SK-N-SH (cell line): ENCODE results near the gene FXYD7. TPM values are rescaled to one million over a fixed set of nuclear protein-coding genes. Genes with fewer than 3 reads are reported as not detected.

Experiments
- CTCF ChIA-PET: fragments of 300-600, 350-600 bp; formaldehyde crosslinking; extraction: SDS; loops from one replicate; lab custom pipeline; 2021; lab: Yijun Ruan, JAX
- POLR2A ChIA-PET: fragments of 350-600 bp; sonication (Branson Sonifier 250); formaldehyde crosslinking; extraction: SDS; loops from one replicate; lab custom pipeline; 2020; ENCODE audit warnings: antibody characterized with exemption, inconsistent platforms; lab: Yijun Ruan, JAX
- DNase-seq: peaks from one replicate; pipeline ENCODE4 v3.0.0; 2012
- H2AFZ ChIP-seq: fragments of 200-600 bp; sonication (generic); 2 replicates; pipeline ENCODE4 v1.8.1; 2016; ENCODE audit warnings: antibody characterized with exemption, mild to moderate bottlenecking, low read depth
- H3F3A ChIP-seq: fragments of 200-600 bp; sonication (generic); replicated peaks from 2 replicates; pipeline ENCODE3; 2016; ENCODE audit warnings: antibody characterized with exemption, mild to moderate bottlenecking; ENCODE audit not compliant: insufficient read depth
- H3K27ac ChIP-seq, 2 experiments: fragments of 200-500 bp in 1 of 2; fragments of 200-600 bp in 1 of 2; sonication (Bioruptor generic) in 1 of 2; sonication (generic), shearing (Covaris generic) in 1 of 2; 2 replicates each; pipeline versions ENCODE4 v1.5.1 to v1.6.1; 2014 to 2016; ENCODE audit warnings: low read depth in 2 of 2, inconsistent platforms in 1 of 2, low read length in 1 of 2, mild to moderate bottlenecking in 1 of 2, mixed read lengths in 1 of 2
- H3K27me3 ChIP-seq: fragments of 200-600 bp; sonication (generic), shearing (Covaris generic); 2 replicates; pipeline ENCODE4 v1.6.1; 2016; ENCODE audit warnings: mixed run types; ENCODE audit not compliant: insufficient read depth
- H3K36me3 ChIP-seq, 2 experiments: fragments of 200-500 bp in 1 of 2; fragments of 200-600 bp in 1 of 2; sonication (Bioruptor generic) in 1 of 2; sonication (generic) in 1 of 2; replicated peaks in 1 of 2; 2 replicates each; pipeline versions ENCODE3 to v1.5.1; 2014 to 2016; ENCODE audit warnings: low read length in 1 of 2, mild to moderate bottlenecking in 1 of 2; ENCODE audit not compliant: insufficient read depth in 2 of 2, control insufficient read depth in 1 of 2
- H3K4me1 ChIP-seq, 2 experiments: fragments of 200-500 bp in 1 of 2; fragments of 200-600 bp in 1 of 2; sonication (Bioruptor generic) in 1 of 2; sonication (generic), shearing (Covaris generic) in 1 of 2; 2 replicates each; pipeline versions ENCODE4 v1.5.1 to v1.6.1; 2014 to 2016; ENCODE audit warnings: low read depth in 1 of 2, low read length in 1 of 2, mixed run types in 1 of 2; ENCODE audit not compliant: insufficient read depth in 2 of 2, control insufficient read depth in 1 of 2
- H3K4me2 ChIP-seq: fragments of 200-600 bp; sonication (generic), shearing (Covaris generic); 2 replicates; pipeline ENCODE4 v1.6.1; 2017; ENCODE audit warnings: mixed run types
- H3K4me3 ChIP-seq, 2 experiments: fragments of 200-500 bp in 1 of 2; fragments of 200-600 bp in 1 of 2; sonication (Bioruptor generic) in 1 of 2; sonication (generic), shearing (Covaris generic) in 1 of 2; 2 replicates each; pipeline versions ENCODE4 v1.5.1 to v1.8.1; 2014 to 2016; ENCODE audit warnings: low read depth in 2 of 2, inconsistent platforms in 1 of 2, low read length in 1 of 2, mild to moderate bottlenecking in 1 of 2, mixed read lengths in 1 of 2, moderate library complexity in 1 of 2
- H3K79me2 ChIP-seq: fragments of 200-600 bp; sonication (generic); 2 replicates; pipeline ENCODE4 v1.8.1; 2017; ENCODE audit warnings: mild to moderate bottlenecking; ENCODE audit not compliant: insufficient read depth
- H3K9ac ChIP-seq: fragments of 200-600 bp; sonication (generic); 2 replicates; pipeline ENCODE4 v1.6.1; 2017; ENCODE audit warnings: mixed run types
- H3K9me2 ChIP-seq: fragments of 200-600 bp; sonication (generic); 2 replicates; pipeline ENCODE4 v1.6.1; 2017; ENCODE audit warnings: mixed run types
- H3K9me3 ChIP-seq: fragments of 200-600 bp; sonication (generic); 2 replicates; pipeline ENCODE4 v1.6.1; 2017; ENCODE audit warnings: mixed run types, mild to moderate bottlenecking, moderate library complexity
- H4K20me1 ChIP-seq: fragments of 200-600 bp; sonication (generic); 2 replicates; pipeline ENCODE4 v1.6.1; 2017; ENCODE audit warnings: mild to moderate bottlenecking, mixed run types; ENCODE audit not compliant: insufficient read depth
- CHD2 ChIP-seq: fragments of 150-350 bp; IDR thresholded peaks from 2 replicates; pipeline ENCODE4 v1.6.1; 2018; ENCODE audit warnings: low read length; ENCODE audit not compliant: partially characterized antibody
- ELF1 ChIP-seq: IDR thresholded peaks from 2 replicates; pipeline ENCODE4 v1.4.0; 2012
- FOSL2 ChIP-seq: IDR thresholded peaks from 2 replicates; pipeline ENCODE4 v1.4.0; 2012; ENCODE audit warnings: low read depth, mild to moderate bottlenecking, moderate library complexity, borderline replicate concordance
- FOXM1 ChIP-seq: IDR thresholded peaks from 2 replicates; pipeline ENCODE4 v1.4.0; 2012; ENCODE audit warnings: low read depth, mild to moderate bottlenecking
- GATA2 ChIP-seq: sonication (generic); formaldehyde crosslinking; IDR thresholded peaks from 2 replicates; pipeline ENCODE4 v1.5.0; 2020; ENCODE audit warnings: mild to moderate bottlenecking, missing genetic modification reagents
- JUND ChIP-seq: IDR thresholded peaks from 2 replicates; pipeline ENCODE4 v1.4.0; 2012
- MXI1 ChIP-seq: IDR thresholded peaks from 2 replicates; pipeline ENCODE4 v1.6.1; 2012; ENCODE audit warnings: mild to moderate bottlenecking, low read depth, low read length, improper control_type of control experiment
- RAD21 ChIP-seq: IDR thresholded peaks from 2 replicates; pipeline ENCODE4 v1.6.1; 2012; ENCODE audit warnings: mild to moderate bottlenecking, low read length
- RCOR1 ChIP-seq: fragments of 150-350 bp; IDR thresholded peaks from 2 replicates; pipeline ENCODE4 v1.6.1; 2017; ENCODE audit warnings: antibody characterized with exemption, low read length
- SIN3A ChIP-seq: IDR thresholded peaks from 2 replicates; pipeline ENCODE4 v1.6.1; 2012; ENCODE audit warnings: low read depth, mild to moderate bottlenecking, low read length, moderate library complexity, borderline replicate concordance
- YY1 ChIP-seq: IDR thresholded peaks from 2 replicates; pipeline ENCODE4 v1.4.0; 2012; ENCODE audit warnings: low read depth, mild to moderate bottlenecking
- WGBS: methylation state at CpG from one replicate; pipeline ENCODE4 v1.1.6; 2017; ENCODE audit warnings: low lambda C conversion rate; 5-methylcytosine and 5-hydroxymethylcytosine counted together
- polyA plus RNA-seq, 3 experiments: library from polyadenylated mRNA; depleted of rRNA; stranded (reverse); fragments of >200 nt; gene quantifications; 2 replicates each; pipeline ENCODE4 v1.2.3, GENCODE V29; 2012
- TF ChIP-seq, protein P1 (sequence below): fragments of 200-600 bp; sonication (generic); IDR thresholded peaks from 2 replicates; pipeline ENCODE4 v1.6.1; 2017; ENCODE audit warnings: antibody characterized with exemption, mild to moderate bottlenecking, moderate library complexity

FXYD7 gene
- polyA plus RNA-seq, 1 of the 3 experiments (the other 2 are of a cell fraction): 0.44 TPM

GRCh38 chr19:35144600-35145436 lies 1.8 kb downstream of the FXYD7 start:
- H3K9me2 ChIP-seq: no peaks in the 10 kb centered on the region
- ChIA-PET POLR2A (interaction anchor here (1.6 kb wide), 1 partner anchor 120 kb away, joined by 3 read pairs; no protein-coding TSS in a partner anchor), CTCF (interaction anchor here (0.7 to 5.1 kb wide), 4 partner anchors 8 to 125 kb away, joined by 3 to 59 read pairs (median 6); partner anchors contain the start of gene FXYD5)
- H3K27ac ChIP-seq: no peak overlapping the region
- no peaks in the 10 kb centered on the region for H3K9me3 ChIP-seq
- no peak overlapping the region for H3K9ac ChIP-seq
- peaks cover 27% of the 10 kb centered on the region; the same call in 1 of the 2 replicates for H3K27me3 ChIP-seq
- no peak overlapping the region for H3K4me3 ChIP-seq
- peaks cover 0 to 25% of the 10 kb centered on the region in 2 experiments; a peak in 2 of 4 replicates for H3K4me1 ChIP-seq
- H2AFZ ChIP-seq: no peak overlapping the region
- H3K79me2 ChIP-seq: no peaks in the 10 kb centered on the region
- no peak overlapping the region for H3K4me2 ChIP-seq
- TF ChIP-seq RCOR1 (no peak), GATA2 (CRISPR knock-in tag) (no peak), SIN3A (no peak), RAD21 (no peak), CHD2 (no peak), FOSL2 (no peak), JUND (no peak)
- TF ChIP-seq, protein P1, sequence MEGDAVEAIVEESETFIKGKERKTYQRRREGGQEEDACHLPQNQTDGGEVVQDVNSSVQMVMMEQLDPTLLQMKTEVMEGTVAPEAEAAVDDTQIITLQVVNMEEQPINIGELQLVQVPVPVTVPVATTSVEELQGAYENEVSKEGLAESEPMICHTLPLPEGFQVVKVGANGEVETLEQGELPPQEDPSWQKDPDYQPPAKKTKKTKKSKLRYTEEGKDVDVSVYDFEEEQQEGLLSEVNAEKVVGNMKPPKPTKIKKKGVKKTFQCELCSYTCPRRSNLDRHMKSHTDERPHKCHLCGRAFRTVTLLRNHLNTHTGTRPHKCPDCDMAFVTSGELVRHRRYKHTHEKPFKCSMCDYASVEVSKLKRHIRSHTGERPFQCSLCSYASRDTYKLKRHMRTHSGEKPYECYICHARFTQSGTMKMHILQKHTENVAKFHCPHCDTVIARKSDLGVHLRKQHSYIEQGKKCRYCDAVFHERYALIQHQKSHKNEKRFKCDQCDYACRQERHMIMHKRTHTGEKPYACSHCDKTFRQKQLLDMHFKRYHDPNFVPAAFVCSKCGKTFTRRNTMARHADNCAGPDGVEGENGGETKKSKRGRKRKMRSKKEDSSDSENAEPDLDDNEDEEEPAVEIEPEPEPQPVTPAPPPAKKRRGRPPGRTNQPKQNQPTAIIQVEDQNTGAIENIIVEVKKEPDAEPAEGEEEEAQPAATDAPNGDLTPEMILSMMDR: no peak
- no peaks in the 10 kb centered on the region for H3K36me3 ChIP-seq
- no peak for DNase-seq
- peaks cover 6% of the 10 kb centered on the region for H3F3A ChIP-seq
- 10% methylated on average over 11 of the region's 15 CpGs for WGBS
- H4K20me1 ChIP-seq: no peaks in the 10 kb centered on the region

DNA sequence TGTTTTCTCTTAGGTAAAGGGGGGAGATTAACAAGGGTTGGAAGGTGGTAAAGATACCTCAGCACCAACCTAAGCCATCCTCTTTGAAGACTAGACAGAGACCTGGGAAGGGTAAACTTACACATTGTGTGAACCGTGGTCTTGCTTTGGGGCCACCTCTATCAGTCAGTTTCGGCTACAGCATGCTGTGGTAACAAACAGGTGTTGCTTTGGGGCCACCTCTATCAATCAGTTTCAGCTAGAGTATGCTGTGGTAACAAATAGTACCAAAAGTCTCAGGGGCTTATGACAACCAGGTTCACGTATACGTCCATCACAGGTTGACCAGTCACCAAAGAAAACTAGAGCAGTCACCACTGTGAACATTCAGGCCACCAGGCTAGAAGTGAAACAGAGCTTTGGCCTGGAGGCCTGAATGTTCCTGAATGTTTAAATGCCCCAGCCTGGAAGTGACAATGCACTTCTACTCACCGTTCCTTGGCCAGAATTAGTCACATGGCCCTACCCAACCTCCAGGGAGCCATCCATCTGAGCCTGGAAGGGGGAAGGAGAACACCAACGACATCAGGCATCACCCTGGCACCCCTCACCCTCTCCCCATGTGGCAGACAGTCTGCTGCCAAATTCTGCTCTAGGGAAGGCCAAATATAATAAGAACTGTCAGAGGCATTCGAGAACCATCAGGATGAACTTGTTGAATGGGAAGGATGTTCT lies 3.8 kb downstream of the FXYD7 start:
- POLR2A ChIA-PET: no interaction called here
- TF ChIP-seq YY1 (no peak), JUND (no peak), FOSL2 (no peak), RAD21 (no peak), MXI1 (no peak), ELF1 (no peak), FOXM1 (no peak)
- Histone ChIP-seq H3K27me3 (peaks cover 27% of the 10 kb centered on the region; the same call in 1 of the 2 replicates), H3K27ac (no peak overlapping the region), H3K9ac (no peak overlapping the region), H3K36me3 (no peaks in the 10 kb centered on the region), H2AFZ (no peak overlapping the region), H3K9me3 (no peaks in the 10 kb centered on the region), H3K4me3 (no peak overlapping the region), H3K9me2 (no peaks in the 10 kb centered on the region), H3K4me1 (peaks cover 0 to 15% of the 10 kb centered on the region in 2 experiments; a peak in 1 of 4 replicates), H3F3A (peaks cover under 1% of the 10 kb centered on the region), H3K4me2 (no peak overlapping the region), H3K79me2 (no peaks in the 10 kb centered on the region), H4K20me1 (no peaks in the 10 kb centered on the region)
- CTCF ChIA-PET: interaction anchor here (0.9 to 2.8 kb wide), 6 partner anchors 12 to 123 kb away, joined by 3 to 13 read pairs (median 4); partner anchors contain the start of gene LGI4
- no peak for DNase-seq
- WGBS: 68% methylated on average over 7 of the region's 7 CpGs
